GM08714 (cell line): ENCODE results near the gene GAL.

Source experiments
- H3K4me3 ChIP-seq: fragments of 200-500 bp; sonication (Bioruptor generic); 2 replicates; pipeline ENCODE4 v1.5.1; 2014; ENCODE audit warnings: mild to moderate bottlenecking, low read length, inconsistent platforms
- ZNF274 ChIP-seq: IDR thresholded peaks from 2 replicates; pipeline ENCODE4 v1.6.1; 2012; ENCODE audit warnings: mild to moderate bottlenecking, low read depth, low read length

GAL gene

GRCh38 chr11:68653486-68654430, 30.6 kb upstream of the GAL start:
- H3K4me3 ChIP-seq, result no peak overlapping the region
- TF ChIP-seq ZNF274, result no peak

GRCh38 chr11:68654978-68655377, 29.4 kb upstream of the GAL start:
- no peak for TF ChIP-seq ZNF274
- H3K4me3 ChIP-seq, result no peak overlapping the region

DNA sequence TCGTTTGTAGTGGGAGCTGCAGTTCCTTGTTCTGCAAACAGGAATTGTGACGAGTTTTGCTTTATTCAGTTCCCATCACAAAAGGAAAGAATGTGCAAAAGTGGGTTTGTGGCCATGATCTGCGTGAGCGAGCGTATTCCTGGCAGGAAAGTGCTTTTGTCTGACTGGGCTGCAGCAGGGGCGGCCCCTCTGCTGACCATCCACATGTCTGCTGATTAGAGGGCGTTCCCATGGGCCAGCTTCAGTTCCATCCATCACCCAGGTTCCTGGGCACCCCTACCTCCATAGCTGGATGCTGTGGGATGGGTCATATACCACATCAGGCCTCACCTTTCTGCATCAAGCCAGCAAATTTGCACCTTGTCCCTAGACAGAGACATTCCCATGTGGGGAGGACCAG, 28.9 kb upstream of the GAL start:
- no peak for TF ChIP-seq ZNF274
- H3K4me3 ChIP-seq, result no peak overlapping the region

DNA sequence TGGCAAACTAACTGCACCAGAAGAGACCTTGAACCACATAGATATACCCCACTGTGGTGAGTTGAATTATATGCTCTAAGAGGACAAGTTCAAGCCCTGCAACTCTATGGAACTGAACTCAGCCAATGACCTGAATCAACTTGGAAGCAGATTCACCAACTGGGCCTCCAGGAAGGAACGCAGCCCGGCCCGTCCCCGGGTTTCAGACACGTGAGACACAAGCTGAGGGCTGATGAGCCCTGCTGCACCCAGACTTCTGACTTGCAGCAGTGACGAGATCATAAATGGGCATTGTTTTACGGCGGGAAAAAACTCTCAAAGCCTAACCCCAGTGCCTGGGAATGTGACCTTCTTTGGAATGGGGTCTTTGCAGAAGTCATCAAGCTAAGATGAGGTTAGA, 28.5 kb upstream of the GAL start:
- H3K4me3 ChIP-seq, result no peak overlapping the region
- TF ChIP-seq ZNF274, result no peak

GRCh38 chr11:68657021-68657780, 27.1 kb upstream of the GAL start:
- TF ChIP-seq ZNF274, result no peak
- H3K4me3 ChIP-seq, result no peak overlapping the region

DNA sequence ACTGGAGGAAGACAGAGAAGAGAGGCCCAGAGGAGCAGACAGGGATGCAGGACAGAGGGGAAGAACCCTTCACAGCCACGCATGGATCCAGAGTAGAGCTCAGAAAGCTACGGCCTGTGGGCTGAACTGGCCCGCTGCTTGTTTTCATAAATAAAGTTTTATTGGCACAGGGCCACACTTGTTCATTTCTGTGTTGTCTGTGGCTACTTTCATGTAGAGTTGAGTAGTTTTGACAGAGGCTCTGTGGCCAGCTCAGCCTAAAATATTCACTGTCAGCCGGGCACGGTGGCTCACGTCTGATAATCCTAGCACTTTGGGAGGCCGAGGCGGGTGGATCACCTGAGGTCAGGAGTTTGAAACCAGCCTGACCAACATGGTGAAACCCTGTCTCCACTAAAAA, 26.2 kb upstream of the GAL start:
- H3K4me3 ChIP-seq, result no peak overlapping the region
- TF ChIP-seq ZNF274, result no peak

DNA sequence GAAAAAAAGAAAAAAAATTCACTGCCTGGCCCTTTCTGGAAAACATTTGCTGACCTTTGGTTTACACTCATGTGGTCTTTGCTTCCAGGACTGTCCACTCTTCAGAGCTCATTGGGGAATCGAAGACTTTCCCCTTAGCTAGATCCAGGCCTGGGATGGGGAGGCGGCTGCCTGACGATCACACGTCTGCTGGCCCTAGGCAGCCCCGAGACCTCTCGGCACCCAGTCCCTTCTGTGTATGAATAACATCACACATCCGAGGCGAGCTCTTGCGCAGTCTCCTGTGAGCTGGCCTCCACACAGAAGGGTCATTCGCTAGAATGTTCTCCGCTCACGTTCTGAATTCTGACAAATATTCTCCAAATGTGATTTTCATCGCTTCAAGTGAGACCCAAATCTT, 25.7 kb upstream of the GAL start:
- no peak for TF ChIP-seq ZNF274
- no peak overlapping the region for H3K4me3 ChIP-seq

DNA sequence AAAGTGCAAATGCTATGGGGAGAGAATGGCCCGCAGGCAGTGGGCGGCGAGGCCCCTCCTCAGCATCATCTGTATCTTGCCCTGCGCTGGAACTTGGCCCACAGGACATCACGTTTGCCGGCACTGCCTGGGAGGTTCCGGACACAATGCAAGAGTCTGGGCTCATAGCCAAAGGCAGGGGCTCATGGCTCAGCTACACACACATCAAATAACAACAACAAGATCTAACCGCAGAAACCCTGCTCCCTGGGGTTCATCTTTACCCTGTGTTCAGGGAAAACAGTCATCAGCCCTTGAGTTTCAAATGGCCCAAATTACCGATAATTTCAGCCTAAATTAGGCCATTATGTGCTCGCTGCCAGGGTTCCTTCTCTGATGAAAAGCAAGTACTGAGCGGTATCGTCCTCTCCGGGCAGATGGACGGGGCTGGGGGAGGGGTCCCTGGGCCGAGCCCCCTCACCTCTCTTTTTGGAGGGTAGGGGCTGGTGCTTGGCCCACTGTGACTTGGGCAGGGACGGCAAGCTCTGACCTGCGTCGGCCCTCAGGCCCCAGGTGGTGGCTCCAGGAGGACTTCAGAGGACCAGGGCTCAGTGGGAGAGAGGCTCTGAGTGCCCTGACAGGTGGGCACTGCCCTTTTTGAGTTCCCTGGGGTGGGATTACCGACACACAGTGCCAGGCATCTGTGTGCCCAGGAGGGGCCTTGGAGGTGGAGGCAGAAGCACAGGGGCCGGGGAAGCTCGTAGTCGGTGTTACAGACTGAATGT, 25.0 kb upstream of the GAL start:
- H3K4me3 ChIP-seq, result no peak overlapping the region
- no peak for TF ChIP-seq ZNF274

GRCh38 chr11:68660066-68660810, 24.1 kb upstream of the GAL start:
- no peak for TF ChIP-seq ZNF274
- H3K4me3 ChIP-seq, result no peak overlapping the region

DNA sequence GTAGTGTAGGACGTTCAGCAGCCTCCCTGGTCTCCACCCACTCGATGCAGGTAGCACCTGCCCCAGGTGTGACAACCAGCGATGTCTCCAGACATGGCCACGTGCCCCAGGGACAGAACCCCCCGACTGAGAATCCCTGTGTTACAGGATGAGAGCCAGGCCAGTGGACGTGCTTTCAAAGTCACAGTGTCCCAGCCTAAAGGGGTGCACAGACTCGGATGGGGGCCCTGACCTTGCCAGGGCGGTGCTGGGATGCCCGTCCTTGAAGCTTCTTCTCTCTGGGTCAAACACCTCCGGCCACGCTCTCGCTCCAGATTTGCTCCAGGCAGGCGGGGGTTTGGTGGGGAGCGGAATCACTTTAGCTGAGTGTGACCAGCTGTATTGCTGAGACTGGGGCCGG, 23.3 kb upstream of the GAL start:
- no peak for TF ChIP-seq ZNF274

DNA sequence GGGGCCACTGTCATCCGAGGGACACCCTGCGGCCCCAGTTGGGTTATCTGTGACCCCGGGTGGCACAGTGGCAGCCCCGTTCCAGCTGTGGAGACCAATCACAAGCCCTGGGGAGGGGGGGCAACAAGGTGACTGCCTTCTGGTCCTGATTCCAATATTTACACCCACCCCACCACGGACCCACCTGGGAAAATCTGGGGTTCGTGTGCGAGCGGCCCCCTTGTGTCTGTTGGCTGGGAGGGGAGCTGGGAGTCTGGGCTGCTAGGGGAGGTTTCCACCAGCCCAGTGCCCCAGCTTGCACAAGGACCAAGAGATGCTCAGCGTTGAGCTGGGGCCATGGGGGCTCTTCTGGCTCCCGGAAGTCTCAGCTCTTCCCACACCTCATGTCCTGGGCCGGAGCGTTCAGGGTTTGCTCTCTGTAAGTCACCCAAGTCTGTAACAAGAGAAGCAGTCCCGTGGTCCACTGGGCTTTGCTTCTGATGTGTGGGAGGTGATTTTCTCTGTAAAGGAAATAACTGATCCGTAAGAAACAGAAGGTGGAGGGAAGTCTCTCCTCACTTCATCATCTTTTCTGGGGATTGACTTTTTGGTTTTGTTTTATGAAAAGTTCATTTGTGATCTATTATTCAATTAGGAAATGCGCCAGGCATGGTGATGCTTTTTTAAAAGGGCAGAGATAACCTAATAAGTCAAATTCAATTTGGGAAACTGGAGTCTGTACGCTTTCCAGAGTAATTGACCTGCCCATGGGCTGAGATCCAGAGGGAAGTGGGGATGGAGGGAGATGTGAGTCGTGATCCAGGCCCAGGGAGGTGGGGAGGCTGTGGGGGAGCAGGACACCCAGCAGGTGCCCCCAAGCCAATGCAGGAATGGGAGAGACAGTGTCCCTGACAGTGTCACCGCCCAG, 22.4 kb upstream of the GAL start:
- TF ChIP-seq ZNF274, result no peak
- no peak overlapping the region for H3K4me3 ChIP-seq

More for the DNA sequence above, 23.3 kb upstream of the GAL start:
- H3K4me3 ChIP-seq, result no peak overlapping the region

DNA sequence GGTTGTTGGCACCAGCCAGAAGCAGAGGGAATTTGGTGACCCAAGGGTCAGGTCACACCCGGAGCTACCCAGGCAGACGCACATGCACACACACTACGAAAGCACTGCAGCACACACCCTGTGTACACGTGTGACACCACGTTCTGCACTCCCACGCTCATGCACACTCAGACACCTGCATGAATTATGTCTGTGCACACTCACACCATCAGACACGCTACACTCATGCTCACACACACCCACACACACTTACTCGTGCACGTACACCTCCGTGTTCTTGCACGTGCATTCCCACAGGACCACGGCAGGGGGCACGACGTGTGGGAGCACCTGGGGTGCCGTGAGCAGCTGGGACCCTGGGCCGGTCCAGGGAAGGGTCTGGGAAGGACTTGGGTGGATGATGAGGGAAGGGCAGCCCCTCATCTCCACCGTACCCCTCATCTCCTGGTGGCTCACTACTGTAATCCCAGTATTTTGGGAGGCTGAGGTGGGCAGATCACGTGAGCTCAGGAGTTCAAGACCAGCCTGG, 20.8 kb upstream of the GAL start:
- no peak for TF ChIP-seq ZNF274
- no peak overlapping the region for H3K4me3 ChIP-seq
